Superior temporal gyrus (tissue), 1 donor: ENCODE data around the gene TMEM17.

ENCODE experiments used
- DNase-seq: peaks from one replicate; pipeline ENCODE4 v3.0.0-alpha.2; 2016; ENCODE audit errors: extremely low spot score

Gene TMEM17

GRCh38 chr2:62511636-62512035, 5.6 kb upstream of the TMEM17 start:
- no peak for DNase-seq

GRCh38 chr2:62506421-62506750, 391 bp upstream of the TMEM17 start:
- DNase-seq = peak; percentile 71

DNA sequence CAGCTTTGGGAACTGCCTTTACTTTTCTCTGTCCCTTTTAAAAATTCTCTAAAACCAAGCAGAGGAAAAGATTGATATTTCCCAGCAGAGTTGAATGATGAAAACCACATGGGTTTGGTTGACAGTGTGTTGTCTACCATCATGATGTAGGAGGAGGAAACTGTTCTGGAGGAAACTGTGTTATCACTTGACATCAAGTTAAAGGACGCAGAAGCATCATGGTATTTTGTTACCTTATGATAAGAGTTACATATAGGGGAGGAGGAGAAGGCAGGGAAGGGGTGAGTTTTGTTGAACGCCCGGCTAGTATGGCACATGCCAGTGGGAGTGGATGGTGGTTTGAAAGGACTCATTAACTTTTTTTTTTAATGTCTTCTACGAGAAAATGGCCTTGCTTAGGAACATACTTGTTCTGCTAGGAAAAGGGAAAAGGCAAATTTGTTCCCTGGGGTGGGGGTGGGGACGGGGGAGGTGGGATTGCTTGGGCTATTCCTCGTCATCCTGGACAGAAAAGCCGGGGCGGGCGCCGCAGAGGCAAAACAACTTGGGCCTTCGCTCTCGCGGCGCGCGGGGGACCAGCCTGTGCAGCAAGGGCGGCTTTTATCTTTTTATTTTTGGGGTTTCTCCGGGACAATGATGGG, 766 bp downstream of the TMEM17 start:
- DNase-seq = peak; percentile 65

- DNase-seq = no peak
Measured at GRCh38 chr2:62504657-62505056, 1.3 kb downstream of the TMEM17 start.

DNA sequence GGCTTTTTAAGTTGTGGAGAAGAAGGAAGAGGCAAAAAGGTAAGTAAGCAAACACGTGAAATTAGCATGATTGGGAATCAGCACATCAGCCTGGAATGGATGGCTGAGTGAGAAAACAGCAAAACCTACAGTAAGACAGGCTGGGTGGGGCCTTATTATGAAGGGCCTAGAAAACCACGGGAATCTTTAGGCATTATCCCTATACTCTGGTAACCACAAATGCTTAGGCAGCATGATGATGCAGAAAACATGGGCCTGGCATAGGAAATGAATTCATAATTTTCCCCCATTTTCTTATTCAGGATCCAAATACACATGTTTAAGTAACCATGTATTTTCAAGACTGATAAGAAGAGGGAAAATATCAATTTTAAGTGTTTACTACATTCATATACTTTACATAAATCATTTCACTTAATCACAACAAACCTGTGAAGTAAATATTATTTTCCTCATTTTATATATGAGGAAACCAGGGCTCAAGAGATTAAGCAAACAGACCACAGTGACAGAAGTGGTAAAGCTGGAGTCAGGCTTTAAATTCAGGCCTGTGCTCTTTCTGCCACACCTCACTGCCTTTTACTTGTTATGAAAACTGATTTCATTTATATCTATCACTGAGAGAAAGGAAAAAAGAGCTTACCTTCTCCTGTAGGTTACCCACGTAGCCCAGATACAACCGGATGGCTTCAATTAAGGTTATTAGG, 4.0 kb downstream of the TMEM17 start:
- DNase-seq = no peak

DNA sequence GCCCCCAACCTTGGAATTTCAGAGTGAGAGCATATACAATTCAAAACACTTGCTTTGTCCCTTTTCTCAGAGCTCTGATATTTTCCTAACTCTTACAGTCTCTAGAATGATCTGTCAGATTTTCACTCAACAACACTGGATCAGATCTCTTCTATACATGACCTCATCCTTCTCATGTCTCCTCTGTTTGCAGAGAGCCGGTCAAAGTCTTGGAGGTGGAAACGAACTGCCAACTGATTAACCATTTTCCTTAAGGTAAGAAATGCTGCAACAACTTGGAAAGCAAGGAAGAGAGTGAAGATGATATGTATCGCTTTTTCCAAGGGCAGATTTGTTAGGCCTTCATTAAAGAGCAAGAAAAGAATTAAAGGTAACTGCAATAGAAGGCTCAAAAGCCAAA, 4.9 kb downstream of the TMEM17 start:
- no peak for DNase-seq

GRCh38 chr2:62499430-62500060, 6.5 kb downstream of the TMEM17 start:
- no peak for DNase-seq

GRCh38 chr2:62498739-62499138, 7.3 kb downstream of the TMEM17 start:
- DNase-seq = no peak

DNA sequence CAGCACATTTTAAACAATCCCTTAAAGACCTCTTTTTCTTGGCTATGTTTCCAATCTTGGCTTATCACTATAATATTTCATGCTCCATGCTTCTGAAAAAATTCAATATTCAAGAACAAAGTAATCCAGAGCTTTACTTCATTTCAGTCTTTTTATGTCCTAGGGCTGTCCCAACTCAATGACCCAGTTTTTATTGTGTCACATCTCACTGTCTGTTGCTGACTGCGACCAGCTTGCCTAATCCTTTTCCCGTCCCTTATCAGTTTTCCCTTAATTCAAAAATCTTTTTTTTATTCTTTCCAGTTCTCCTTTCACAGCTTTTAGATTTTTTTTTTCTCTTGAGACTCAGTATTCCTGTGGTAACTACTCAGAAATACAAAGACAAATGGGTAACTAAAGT, 10.2 kb downstream of the TMEM17 start:
- no peak for DNase-seq

DNA sequence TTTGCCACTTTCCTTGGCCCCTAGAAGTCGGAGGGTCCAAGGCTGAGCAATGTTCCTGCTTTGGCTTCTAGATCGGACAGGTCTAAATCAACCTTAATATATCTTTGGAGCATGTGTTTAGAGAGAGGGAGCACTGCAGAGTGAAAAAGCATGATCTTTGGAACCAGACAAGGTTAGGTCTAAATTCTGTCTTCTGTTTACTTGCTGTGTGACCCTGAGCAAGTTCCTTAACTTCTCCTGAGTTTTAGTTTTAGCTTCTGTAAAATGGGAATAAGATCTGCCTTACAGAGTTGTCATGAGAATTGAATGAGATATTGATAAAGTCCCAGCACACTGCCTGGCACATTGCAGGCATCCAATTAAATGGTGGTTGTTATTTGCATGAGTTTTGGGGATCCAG, 13.9 kb downstream of the TMEM17 start:
- DNase-seq = no peak

DNA sequence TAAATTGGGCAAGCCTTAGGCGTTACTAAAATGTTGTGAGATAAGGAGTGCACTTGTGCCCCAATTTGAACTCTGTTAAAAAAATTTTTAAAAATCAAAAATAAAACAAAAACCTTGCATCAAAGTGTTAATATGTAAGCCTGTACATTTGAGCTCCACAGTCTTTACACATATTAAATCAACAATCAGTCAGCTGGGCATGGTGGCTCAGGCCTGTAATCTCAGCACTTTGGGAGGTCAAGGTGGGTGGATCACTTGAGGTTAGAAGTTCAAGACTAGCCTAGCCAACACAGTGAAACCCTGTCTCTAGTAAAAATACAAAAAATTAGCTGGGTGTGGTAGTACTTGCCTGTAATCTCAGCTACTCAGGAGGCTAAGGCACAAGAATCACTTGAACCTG, 16.3 kb downstream of the TMEM17 start:
- no peak for DNase-seq

- DNase-seq = no peak
Measured at GRCh38 chr2:62489162-62489561, 16.8 kb downstream of the TMEM17 start.

DNA sequence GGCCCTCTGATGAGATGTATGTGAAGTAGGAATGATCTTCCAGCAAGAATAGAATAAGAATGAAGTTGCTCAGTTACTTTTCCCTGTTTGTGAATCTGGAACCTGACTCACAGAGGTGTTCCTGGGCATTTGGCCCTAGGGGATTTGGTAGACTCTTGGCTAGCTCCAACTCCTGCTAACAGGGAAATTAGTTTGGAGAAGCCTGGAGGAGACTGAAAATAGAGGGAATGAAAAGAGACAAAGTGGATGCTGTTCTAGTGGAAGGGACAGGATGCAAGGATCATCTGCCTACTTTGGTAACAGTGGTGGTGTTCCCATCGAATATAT, 19.6 kb downstream of the TMEM17 start:
- no peak for DNase-seq

- DNase-seq = no peak
Measured at GRCh38 chr2:62485761-62486438, 20.1 kb downstream of the TMEM17 start.

DNA sequence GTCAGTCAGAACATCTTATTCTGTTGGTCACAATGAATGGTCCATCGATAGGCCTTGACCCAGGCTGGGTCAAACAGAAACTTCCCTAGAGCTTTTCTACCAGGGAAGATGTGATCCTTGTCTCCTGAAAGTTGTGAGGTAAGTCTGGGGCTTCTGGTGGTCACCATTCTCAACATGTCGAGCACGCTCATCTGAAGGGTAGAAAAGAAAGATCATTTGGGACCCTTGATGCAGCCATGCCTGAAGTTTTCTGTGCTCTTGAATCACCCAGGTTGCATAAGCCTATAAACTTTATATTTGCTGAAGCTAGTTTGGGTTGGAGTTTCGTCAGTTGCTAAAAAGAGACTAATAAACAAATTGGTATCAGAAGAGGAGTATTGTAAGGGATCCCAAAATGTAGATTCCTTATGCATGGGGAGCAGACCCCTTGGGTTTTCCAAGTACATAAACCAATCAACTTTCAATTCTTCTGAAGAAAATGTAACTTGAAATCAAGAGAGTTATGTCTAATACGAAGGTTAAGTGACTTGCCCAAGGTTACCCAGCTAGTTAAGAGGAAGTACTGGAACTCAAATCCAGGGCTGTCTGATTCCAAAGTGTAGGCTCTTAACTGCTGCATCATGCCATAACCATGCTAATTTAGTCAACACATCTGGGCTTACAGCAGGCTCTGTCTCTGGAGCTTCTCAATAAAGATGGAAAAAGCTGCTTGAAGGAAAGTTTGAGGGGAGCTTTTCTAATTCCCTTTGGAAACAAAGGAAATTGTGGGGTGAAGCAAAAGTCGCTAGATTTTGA, 23.2 kb downstream of the TMEM17 start:
- DNase-seq = no peak

DNA sequence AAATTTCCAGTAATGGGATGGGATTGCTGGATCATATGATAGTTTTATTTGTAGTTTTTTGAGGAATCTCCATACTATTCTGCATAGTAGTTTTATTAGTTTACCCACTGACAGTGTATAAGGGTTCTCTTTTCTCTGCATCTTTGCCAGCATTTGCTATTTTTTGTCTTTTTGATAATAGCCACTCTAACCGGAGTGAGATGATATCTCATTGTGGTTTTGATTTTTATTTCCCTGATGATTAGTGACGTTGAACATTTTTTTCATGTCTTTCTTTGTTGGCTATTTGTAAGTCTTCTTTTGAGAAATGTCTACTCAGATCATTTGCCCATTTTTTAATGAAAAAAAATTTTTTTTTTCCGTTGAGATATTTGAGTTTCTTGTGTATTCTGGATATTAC, 26.1 kb downstream of the TMEM17 start:
- DNase-seq = no peak

- no peak for DNase-seq
Measured at GRCh38 chr2:62478093-62478580, 27.9 kb downstream of the TMEM17 start.

- no peak for DNase-seq
Measured at GRCh38 chr2:62477573-62477972, 28.4 kb downstream of the TMEM17 start.

- DNase-seq = peak; percentile 72
Measured at GRCh38 chr2:62475172-62476011, 30.6 kb downstream of the TMEM17 start.

GRCh38 chr2:62474176-62474575, 31.8 kb downstream of the TMEM17 start:
- DNase-seq = peak; percentile 66

- no peak for DNase-seq
Measured at GRCh38 chr2:62473246-62473827, 32.7 kb downstream of the TMEM17 start.
